ENCODE data around the gene WHRN. TPM values are rescaled to one million over a fixed set of nuclear protein-coding genes. Genes with fewer than 3 reads are reported as not detected.
A peak's percentile ranks its signal among the peaks of the same experiment; 100 is the strongest.

The WHRN gene
- total and polyA plus RNA-seq, 9 of the 15 experiments (the other 6 are each of a cell fraction or from before 2014, with no cell fraction given): 0.31 to 14.1 (median 3.0) TPM

- TF ChIP-seq HNRNPK (IDR thresholded peaks at IDR 0.05; ENCODE audit: low read depth, low read length, poor library complexity, severe bottlenecking) (no peak), HMBOX1 (IDR thresholded peaks at IDR 0.05) (peak; percentile 52; the same call in 1 of the 2 replicates), BMI1 (IDR thresholded peaks at IDR 0.05; ENCODE audit: low read length) (no peak), ETV1 (tag; conservative IDR thresholded peaks at IDR 0.05; ENCODE audit: low read depth) (no peak), NRF1 (conservative IDR thresholded peaks at IDR 0.05 in 1 of 2, IDR thresholded peaks at IDR 0.05 in 1 of 2) (peak; percentile 61 to 66), ZKSCAN8 (CRISPR knock-in tag; IDR thresholded peaks at IDR 0.05) (no peak), HMG20B (CRISPR knock-in tag; IDR thresholded peaks at IDR 0.05) (no peak), KDM1A (IDR thresholded peaks at IDR 0.05) (peak; percentile 42 to 60; a peak in 2 of 4 replicates), PHF21A (IDR thresholded peaks at IDR 0.05; ENCODE audit: borderline replicate concordance, low read depth) (peak; percentile 94; the same call in 1 of the 2 replicates)
- TF ChIP-seq, protein P1, sequence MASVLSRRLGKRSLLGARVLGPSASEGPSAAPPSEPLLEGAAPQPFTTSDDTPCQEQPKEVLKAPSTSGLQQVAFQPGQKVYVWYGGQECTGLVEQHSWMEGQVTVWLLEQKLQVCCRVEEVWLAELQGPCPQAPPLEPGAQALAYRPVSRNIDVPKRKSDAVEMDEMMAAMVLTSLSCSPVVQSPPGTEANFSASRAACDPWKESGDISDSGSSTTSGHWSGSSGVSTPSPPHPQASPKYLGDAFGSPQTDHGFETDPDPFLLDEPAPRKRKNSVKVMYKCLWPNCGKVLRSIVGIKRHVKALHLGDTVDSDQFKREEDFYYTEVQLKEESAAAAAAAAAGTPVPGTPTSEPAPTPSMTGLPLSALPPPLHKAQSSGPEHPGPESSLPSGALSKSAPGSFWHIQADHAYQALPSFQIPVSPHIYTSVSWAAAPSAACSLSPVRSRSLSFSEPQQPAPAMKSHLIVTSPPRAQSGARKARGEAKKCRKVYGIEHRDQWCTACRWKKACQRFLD (CRISPR knock-in tag; IDR thresholded peaks at IDR 0.05): peak; percentile 75
- TF ChIP-seq, protein P2, sequence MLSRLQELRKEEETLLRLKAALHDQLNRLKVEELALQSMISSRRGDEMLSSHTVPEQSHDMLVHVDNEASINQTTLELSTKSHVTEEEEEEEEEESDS (CRISPR knock-in tag; IDR thresholded peaks at IDR 0.05): no peak
- TF ChIP-seq, protein P3, sequence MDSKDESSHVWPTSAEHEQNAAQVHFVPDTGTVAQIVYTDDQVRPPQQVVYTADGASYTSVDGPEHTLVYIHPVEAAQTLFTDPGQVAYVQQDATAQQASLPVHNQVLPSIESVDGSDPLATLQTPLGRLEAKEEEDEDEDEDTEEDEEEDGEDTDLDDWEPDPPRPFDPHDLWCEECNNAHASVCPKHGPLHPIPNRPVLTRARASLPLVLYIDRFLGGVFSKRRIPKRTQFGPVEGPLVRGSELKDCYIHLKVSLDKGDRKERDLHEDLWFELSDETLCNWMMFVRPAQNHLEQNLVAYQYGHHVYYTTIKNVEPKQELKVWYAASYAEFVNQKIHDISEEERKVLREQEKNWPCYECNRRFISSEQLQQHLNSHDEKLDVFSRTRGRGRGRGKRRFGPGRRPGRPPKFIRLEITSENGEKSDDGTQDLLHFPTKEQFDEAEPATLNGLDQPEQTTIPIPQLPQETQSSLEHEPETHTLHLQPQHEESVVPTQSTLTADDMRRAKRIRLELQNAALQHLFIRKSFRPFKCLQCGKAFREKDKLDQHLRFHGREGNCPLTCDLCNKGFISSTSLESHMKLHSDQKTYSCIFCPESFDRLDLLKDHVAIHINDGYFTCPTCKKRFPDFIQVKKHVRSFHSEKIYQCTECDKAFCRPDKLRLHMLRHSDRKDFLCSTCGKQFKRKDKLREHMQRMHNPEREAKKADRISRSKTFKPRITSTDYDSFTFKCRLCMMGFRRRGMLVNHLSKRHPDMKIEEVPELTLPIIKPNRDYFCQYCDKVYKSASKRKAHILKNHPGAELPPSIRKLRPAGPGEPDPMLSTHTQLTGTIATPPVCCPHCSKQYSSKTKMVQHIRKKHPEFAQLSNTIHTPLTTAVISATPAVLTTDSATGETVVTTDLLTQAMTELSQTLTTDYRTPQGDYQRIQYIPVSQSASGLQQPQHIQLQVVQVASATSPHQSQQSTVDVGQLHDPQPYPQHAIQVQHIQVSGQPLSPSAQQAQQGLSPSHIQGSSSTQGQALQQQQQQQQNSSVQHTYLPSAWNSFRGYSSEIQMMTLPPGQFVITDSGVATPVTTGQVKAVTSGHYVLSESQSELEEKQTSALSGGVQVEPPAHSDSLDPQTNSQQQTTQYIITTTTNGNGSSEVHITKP (IDR thresholded peaks at IDR 0.05; ENCODE audit: partially characterized antibody): peak; percentile 80
- TF ChIP-seq, protein P4, sequence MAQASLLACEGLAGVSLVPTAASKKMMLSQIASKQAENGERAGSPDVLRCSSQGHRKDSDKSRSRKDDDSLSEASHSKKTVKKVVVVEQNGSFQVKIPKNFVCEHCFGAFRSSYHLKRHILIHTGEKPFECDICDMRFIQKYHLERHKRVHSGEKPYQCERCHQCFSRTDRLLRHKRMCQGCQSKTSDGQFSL (CRISPR knock-in tag; IDR thresholded peaks at IDR 0.05): no peak
- TF ChIP-seq, protein P4 (tag; IDR thresholded peaks at IDR 0.05): no peak
Measured at GRCh38 chr9:114551750-114552685, 46.7 kb upstream of the WHRN start (continued).

Measured in K562 (cell line).